Measurements from ENCODE around the gene SUCLG2. TPM values are rescaled to one million over a fixed set of nuclear protein-coding genes. Genes with fewer than 3 reads are reported as not detected.

SUCLG2 gene
- total RNA-seq, 1 experiment from 2014 or later = 49.5 TPM

- CTCF ChIA-PET = no interaction called here
- no TSS peak for BruUV-seq (replicated peaks)
- H3K4me3 Mint-ChIP-seq (ENCODE audit: low read depth, unreplicated experiment) = no peak overlapping the region
- no peaks in the 10 kb centered on the region for H3K27me3 Mint-ChIP-seq (ENCODE audit: unreplicated experiment)
- TF ChIP-seq CTCF (IDR thresholded peaks at IDR 0.05; ENCODE audit: unreplicated experiment) = no peak
- no peak for DNase-seq
- H3K27ac Mint-ChIP-seq (ENCODE audit: unreplicated experiment) = no peak overlapping the region
- no peaks in the 10 kb centered on the region for H3K36me3 Mint-ChIP-seq (ENCODE audit: insufficient read depth, unreplicated experiment)
- no peaks in the 10 kb centered on the region for H3K9me3 Mint-ChIP-seq (ENCODE audit: low read depth, unreplicated experiment)
- H3K4me1 Mint-ChIP-seq (ENCODE audit: low read depth, unreplicated experiment) = peaks cover 9% of the 10 kb centered on the region
- intact Hi-C loops (cut with micrococcal nuclease; ENCODE audit: unreplicated experiment) = no loop called here
Observed at GRCh38 chr3:67616046-67616445, 38.4 kb downstream of the SUCLG2 start.

- Mint-ChIP-seq H3K4me1 (ENCODE audit: low read depth, unreplicated experiment) (no peaks in the 10 kb centered on the region), H3K4me3 (ENCODE audit: low read depth, unreplicated experiment) (no peak overlapping the region), H3K27ac (ENCODE audit: unreplicated experiment) (no peak overlapping the region), H3K27me3 (ENCODE audit: unreplicated experiment) (no peaks in the 10 kb centered on the region), H3K36me3 (ENCODE audit: insufficient read depth, unreplicated experiment) (peaks cover 6% of the 10 kb centered on the region), H3K9me3 (ENCODE audit: low read depth, unreplicated experiment) (no peaks in the 10 kb centered on the region)
- DNase-seq = no peak
- intact Hi-C loops (cut with micrococcal nuclease; ENCODE audit: unreplicated experiment) = no loop called here
- no peak for TF ChIP-seq CTCF (IDR thresholded peaks at IDR 0.05; ENCODE audit: unreplicated experiment)
- CTCF ChIA-PET = no interaction called here
- no TSS peak for BruUV-seq (replicated peaks)
Observed at GRCh38 chr3:67614195-67614594, 40.2 kb downstream of the SUCLG2 start.

GRCh38 chr3:67610458-67610857 is 44.0 kb downstream of the SUCLG2 start:
- no peak overlapping the region for H3K4me3 Mint-ChIP-seq (ENCODE audit: low read depth, unreplicated experiment)
- BruUV-seq (replicated peaks) = no TSS peak
- peaks cover 6% of the 10 kb centered on the region for H3K4me1 Mint-ChIP-seq (ENCODE audit: low read depth, unreplicated experiment)
- no peaks in the 10 kb centered on the region for H3K27me3 Mint-ChIP-seq (ENCODE audit: unreplicated experiment)
- no peak for TF ChIP-seq CTCF (IDR thresholded peaks at IDR 0.05; ENCODE audit: unreplicated experiment)
- DNase-seq = no peak
- H3K9me3 Mint-ChIP-seq (ENCODE audit: low read depth, unreplicated experiment) = no peaks in the 10 kb centered on the region
- CTCF ChIA-PET = no interaction called here
- intact Hi-C loops (cut with micrococcal nuclease; ENCODE audit: unreplicated experiment) = no loop called here
- peaks cover 15% of the 10 kb centered on the region for H3K36me3 Mint-ChIP-seq (ENCODE audit: insufficient read depth, unreplicated experiment)
- H3K27ac Mint-ChIP-seq (ENCODE audit: unreplicated experiment) = peak overlapping the region; percentile 76

- peaks cover 15% of the 10 kb centered on the region for H3K36me3 Mint-ChIP-seq (ENCODE audit: insufficient read depth, unreplicated experiment)
- H3K9me3 Mint-ChIP-seq (ENCODE audit: low read depth, unreplicated experiment) = no peaks in the 10 kb centered on the region
- intact Hi-C loops (cut with micrococcal nuclease; ENCODE audit: unreplicated experiment) = no loop called here
- peaks cover 13% of the 10 kb centered on the region for H3K4me1 Mint-ChIP-seq (ENCODE audit: low read depth, unreplicated experiment)
- BruUV-seq (replicated peaks) = no TSS peak
- H3K4me3 Mint-ChIP-seq (ENCODE audit: low read depth, unreplicated experiment) = no peak overlapping the region
- no peak for TF ChIP-seq CTCF (IDR thresholded peaks at IDR 0.05; ENCODE audit: unreplicated experiment)
- CTCF ChIA-PET = no interaction called here
- H3K27ac Mint-ChIP-seq (ENCODE audit: unreplicated experiment) = peak overlapping the region; percentile 76
- H3K27me3 Mint-ChIP-seq (ENCODE audit: unreplicated experiment) = no peaks in the 10 kb centered on the region
- no peak for DNase-seq
Observed at GRCh38 chr3:67609709-67610108, 44.7 kb downstream of the SUCLG2 start.

GRCh38 chr3:67608034-67608433 is 46.4 kb downstream of the SUCLG2 start:
- no peak for TF ChIP-seq CTCF (IDR thresholded peaks at IDR 0.05; ENCODE audit: unreplicated experiment)
- Mint-ChIP-seq H3K36me3 (ENCODE audit: insufficient read depth, unreplicated experiment) (peaks cover 15% of the 10 kb centered on the region), H3K4me3 (ENCODE audit: low read depth, unreplicated experiment) (no peak overlapping the region), H3K4me1 (ENCODE audit: low read depth, unreplicated experiment) (peaks cover 23% of the 10 kb centered on the region), H3K27me3 (ENCODE audit: unreplicated experiment) (no peaks in the 10 kb centered on the region), H3K27ac (ENCODE audit: unreplicated experiment) (no peak overlapping the region), H3K9me3 (ENCODE audit: low read depth, unreplicated experiment) (no peaks in the 10 kb centered on the region)
- intact Hi-C loops (cut with micrococcal nuclease; ENCODE audit: unreplicated experiment) = no loop called here
- BruUV-seq (replicated peaks) = no TSS peak
- DNase-seq = no peak
- CTCF ChIA-PET = no interaction called here
